H1 (cell line): ENCODE results near the gene ZNF775. TPM values are rescaled to one million over a fixed set of nuclear protein-coding genes. Genes with fewer than 3 reads are reported as not detected.

Experiments
- CTCF ChIA-PET: fragments of 300-600 bp; sonication (Branson Sonifier 250); formaldehyde crosslinking; loops from one replicate; lab custom pipeline; 2021; ENCODE audit not compliant: partially characterized antibody; lab: Charles Lee
- POLR2A ChIA-PET: fragments of 300-600 bp; sonication (Branson Sonifier 250); formaldehyde crosslinking; loops from one replicate; lab custom pipeline; 2021; ENCODE audit warnings: inconsistent platforms; ENCODE audit not compliant: partially characterized antibody; lab: Charles Lee
- DNase-seq, 2 experiments: peaks; one replicate each; pipeline versions ENCODE4 v3.0.0 to v3.0.0-alpha.2; 2010 to 2022; ENCODE audit warnings: low spot score in 2 of 2, low read depth in 1 of 2, mixed read lengths in 1 of 2
- FAIRE-seq: peaks from 2 replicates; lab custom pipeline; 2011; peaks lifted over from hg19 to GRCh38; lab: Jason Lieb, UNC
- H2AFZ ChIP-seq: 2 replicates; pipeline ENCODE4 v1.8.1; 2012; ENCODE audit warnings: low read length, inconsistent platforms
- H2AK5ac ChIP-seq: 2 replicates; pipeline ENCODE4 v1.6.1; 2013; ENCODE audit warnings: low read depth, low read length
- H2BK120ac ChIP-seq: replicated peaks from 2 replicates; pipeline ENCODE3; 2013; ENCODE audit warnings: low read depth, low read length, inconsistent platforms
- H2BK12ac ChIP-seq: 2 replicates; pipeline ENCODE4 v1.6.1; 2013; ENCODE audit warnings: low read depth, low read length
- H2BK15ac ChIP-seq: 2 replicates; pipeline ENCODE4 v1.6.1; 2013; ENCODE audit warnings: low read length
- H2BK20ac ChIP-seq: 2 replicates; pipeline ENCODE4 v1.6.1; 2013; ENCODE audit warnings: low read length
- H2BK5ac ChIP-seq: 2 replicates; pipeline ENCODE4 v1.6.1; 2013; ENCODE audit warnings: low read depth, low read length
- H3K14ac ChIP-seq: 2 replicates; pipeline ENCODE4 v1.6.1; 2013; ENCODE audit warnings: inconsistent platforms; ENCODE audit not compliant: insufficient read length
- H3K18ac ChIP-seq: 2 replicates; pipeline ENCODE4 v1.6.1; 2013; ENCODE audit warnings: low read length; ENCODE audit errors: extremely low read depth
- H3K23ac ChIP-seq: 2 replicates; pipeline ENCODE4 v1.6.1; 2013; ENCODE audit warnings: inconsistent platforms; ENCODE audit not compliant: insufficient read length
- H3K23me2 ChIP-seq: 2 replicates; pipeline ENCODE4 v1.6.1; 2013; ENCODE audit warnings: low read depth, low read length
- H3K27ac ChIP-seq: 2 replicates; pipeline ENCODE4 v1.6.1; 2011; ENCODE audit warnings: low read depth, low read length, inconsistent platforms
- H3K27me3 ChIP-seq, 4 experiments: replicated peaks in 1 of 4; 1 replicate in 1 of 4; 2 replicates in 3 of 4; pipeline versions ENCODE4 v1.6.1 to v1.8.1; 2011 to 2013; ENCODE audit warnings: low read length in 3 of 4, mild to moderate bottlenecking in 3 of 4, inconsistent platforms in 2 of 4, mixed read lengths in 2 of 4, moderate library complexity in 1 of 4; ENCODE audit not compliant: control insufficient read depth in 3 of 4, insufficient read depth in 3 of 4; ENCODE audit errors: extremely low read depth in 1 of 4
- H3K36me3 ChIP-seq, 4 experiments: 2 replicates each; pipeline versions ENCODE4 v1.6.1 to v1.8.1; 2011 to 2013; ENCODE audit warnings: mild to moderate bottlenecking in 4 of 4, low read length in 3 of 4, moderate library complexity in 2 of 4, control low read depth in 1 of 4, inconsistent platforms in 1 of 4; ENCODE audit not compliant: insufficient read depth in 4 of 4, control insufficient read depth in 2 of 4
- H3K4ac ChIP-seq: replicated peaks from 2 replicates; pipeline ENCODE3; 2013; ENCODE audit warnings: low read length, low read depth, mixed read lengths, inconsistent platforms; ENCODE audit not compliant: insufficient read length
- H3K4me1 ChIP-seq, 4 experiments: replicated peaks in 1 of 4; 1 replicate in 1 of 4; 2 replicates in 3 of 4; pipeline versions ENCODE4 v1.6.1 to v1.8.1; 2011 to 2013; ENCODE audit warnings: low read length in 3 of 4, inconsistent platforms in 2 of 4, mixed read lengths in 1 of 4; ENCODE audit not compliant: insufficient read depth in 4 of 4, control insufficient read depth in 3 of 4
- H3K4me2 ChIP-seq, 2 experiments: 2 replicates each; pipeline versions ENCODE4 v1.6.1 to v1.8.1; 2011 to 2013; ENCODE audit warnings: low read depth in 2 of 2, low read length in 2 of 2, control low read depth in 1 of 2, inconsistent platforms in 1 of 2, mild to moderate bottlenecking in 1 of 2; ENCODE audit not compliant: insufficient read depth in 1 of 2
- H3K4me3 ChIP-seq, 4 experiments: fragments of 200-600, 300-600 bp in 1 of 4; sonication (generic), shearing (Covaris generic), sonication (Bioruptor Twin) in 1 of 4; 2 replicates each; pipeline versions ENCODE4 v1.5.1 to v1.8.1; 2011 to 2016; ENCODE audit warnings: low read length in 4 of 4, low read depth in 3 of 4, control low read depth in 2 of 4, inconsistent platforms in 2 of 4, mild to moderate bottlenecking in 2 of 4, mixed read lengths in 1 of 4, moderate library complexity in 1 of 4; ENCODE audit not compliant: insufficient read depth in 2 of 4; ENCODE audit errors: extremely low read depth in 1 of 4
- H3K56ac ChIP-seq: replicated peaks from 2 replicates; pipeline ENCODE3; 2013; ENCODE audit warnings: low read depth, mild to moderate bottlenecking, mixed read lengths, low read length, inconsistent platforms; ENCODE audit not compliant: insufficient read length
- H3K79me1 ChIP-seq: 2 replicates; pipeline ENCODE4 v1.6.1; 2013; ENCODE audit warnings: low read depth, low read length, control low read depth
- H3K79me2 ChIP-seq, 2 experiments: 2 replicates each; pipeline versions ENCODE4 v1.6.1 to v1.8.1; 2012 to 2013; ENCODE audit warnings: low read length in 2 of 2, mild to moderate bottlenecking in 2 of 2, inconsistent platforms in 1 of 2; ENCODE audit not compliant: insufficient read depth in 2 of 2, control insufficient read depth in 1 of 2
- H3K9ac ChIP-seq, 4 experiments: replicated peaks in 1 of 4; 1 replicate in 1 of 4; 2 replicates in 3 of 4; pipeline versions ENCODE4 v1.6.1 to v1.8.1; 2011 to 2013; ENCODE audit warnings: low read depth in 3 of 4, low read length in 3 of 4, control low read depth in 2 of 4, mild to moderate bottlenecking in 2 of 4, moderate library complexity in 2 of 4, inconsistent platforms in 1 of 4; ENCODE audit errors: extremely low read depth in 1 of 4
- H3K9me3 ChIP-seq, 2 experiments: 2 replicates each; pipeline versions ENCODE4 v1.6.1 to v1.8.1; 2012 to 2013; ENCODE audit warnings: mild to moderate bottlenecking in 2 of 2, moderate library complexity in 2 of 2, control low read depth in 1 of 2, inconsistent platforms in 1 of 2, low read depth in 1 of 2, low read length in 1 of 2, mixed read lengths in 1 of 2; ENCODE audit not compliant: insufficient read depth in 2 of 2
- H4K20me1 ChIP-seq, 2 experiments: replicated peaks in 1 of 2; 2 replicates each; pipeline versions ENCODE3 to v1.8.1; 2011 to 2013; ENCODE audit warnings: inconsistent platforms in 2 of 2, low read length in 2 of 2, mild to moderate bottlenecking in 1 of 2; ENCODE audit not compliant: insufficient read depth in 2 of 2, control insufficient read depth in 1 of 2
- H4K5ac ChIP-seq: 2 replicates; pipeline ENCODE4 v1.6.1; 2013; ENCODE audit warnings: low read length, low read depth, mixed read lengths, inconsistent platforms; ENCODE audit not compliant: insufficient read length
- H4K8ac ChIP-seq: 2 replicates; pipeline ENCODE4 v1.8.0; 2013; ENCODE audit warnings: mild to moderate bottlenecking, moderate library complexity, low read length, inconsistent platforms; ENCODE audit not compliant: insufficient read depth; ENCODE audit errors: extremely low read depth
- H4K91ac ChIP-seq: replicated peaks from 2 replicates; pipeline ENCODE3; 2013; ENCODE audit warnings: low read length, mixed read lengths, inconsistent platforms; ENCODE audit not compliant: insufficient read length
- ATF2 ChIP-seq: IDR thresholded peaks from 2 replicates; pipeline ENCODE4 v1.6.1; 2012; ENCODE audit warnings: low read length, inconsistent platforms
- ATF3 ChIP-seq: IDR thresholded peaks from 2 replicates; pipeline ENCODE4 v1.6.1; 2011; ENCODE audit warnings: low read depth, mild to moderate bottlenecking, low read length; ENCODE audit not compliant: insufficient read depth
- RBBP5 ChIP-seq: IDR thresholded peaks from 2 replicates; pipeline ENCODE4 v1.7.1; 2012; ENCODE audit warnings: low read depth, mild to moderate bottlenecking, inconsistent platforms, low read length, moderate library complexity, borderline replicate concordance
- WGBS, 2 experiments: shearing (Covaris generic) in 1 of 2; methylation state at CpG; one replicate each; pipeline versions ENCODE4 v1.1.6 to v1.1.7; 2013 to 2015; ENCODE audit warnings: low lambda C conversion rate in 2 of 2, mixed read lengths in 2 of 2, inconsistent platforms in 1 of 2, low coverage in 1 of 2, missing lambda C conversion rate in 1 of 2; ENCODE audit not compliant: insufficient replicate concordance in 2 of 2, insufficient coverage in 1 of 2, insufficient read length in 1 of 2; ENCODE audit errors: extremely low coverage in 1 of 2, missing lambda C conversion rate in 1 of 2; 5-methylcytosine and 5-hydroxymethylcytosine counted together
- polyA plus RNA-seq, 7 experiments: library from polyadenylated mRNA; depleted of rRNA in 3 of 7; stranded (reverse) in 5 of 7; unstranded in 2 of 7; fragments of >200 nt in 5 of 7; fragments of 200-250 nt in 2 of 7; gene quantifications; 1 replicate in 5 of 7; 2 replicates in 1 of 7; 4 replicates in 1 of 7; pipeline versions ENCODE4 v1.2.1 to v1.2.3, GENCODE V29; 2011 to 2013; ENCODE audit warnings: missing spikeins in 2 of 7, mixed read lengths in 2 of 7
- total RNA-seq: library from RNA; stranded (reverse); fragmentation: NEBNext Ultra II Directional; extraction: Animal tissue kit (Norgen Biotek cat#: 25700); gene quantifications from 2 replicates; pipeline ENCODE4 v1.2.1, GENCODE V29; 2021

Gene ZNF775
- total and polyA plus RNA-seq, 2 of the 8 experiments (the other 6 are each of a cell fraction or from before 2014, with no cell fraction given): 13.6 to 21.5 TPM

- POLR2A ChIA-PET: interaction anchor here (1.2 to 13.9 kb wide), 7 partner anchors 10 to 30 kb away, joined by 3 to 230 read pairs (median 24); partner anchors contain the start of gene REPIN1
- no peak overlapping the region for H2AFZ ChIP-seq
- DNase-seq (no peak), FAIRE-seq (no peak)
- H3K23ac ChIP-seq: no peak overlapping the region
- no peaks in the 10 kb centered on the region for H3K27me3 ChIP-seq
- peaks cover 6 to 35% (median 15%) of the 10 kb centered on the region in 4 experiments; a peak in 6 of 8 replicates for H3K36me3 ChIP-seq
- no peak overlapping the region for H3K4me3 ChIP-seq
- no peak overlapping the region for H4K8ac ChIP-seq
- H2BK120ac ChIP-seq: no peak overlapping the region
- H3K79me1 ChIP-seq: no peaks in the 10 kb centered on the region
- H4K5ac ChIP-seq: no peak overlapping the region
- no peaks in the 10 kb centered on the region; the same call in 1 of the 2 replicates for H3K23me2 ChIP-seq
- H2BK12ac ChIP-seq: peak overlapping the region; percentile 53; the same call in 1 of the 2 replicates
- H3K4me1 ChIP-seq: peaks cover 20 to 47% (median 37%) of the 10 kb centered on the region in 4 experiments
- H2BK5ac ChIP-seq: peak overlapping the region; percentile 97
- no peak overlapping the region for H3K9ac ChIP-seq
- WGBS, 2 experiments: 87% methylated on average over 24 of the region's 27 CpGs; no CpG with 5 or more reads in 1 of the 2 experiments
- no peak overlapping the region for H3K4ac ChIP-seq
- H3K9me3 ChIP-seq: no peaks in the 10 kb centered on the region
- H4K20me1 ChIP-seq: no peaks in the 10 kb centered on the region
- H3K18ac ChIP-seq: peak overlapping the region; percentile 71; the same call in 1 of the 2 replicates
- H2BK15ac ChIP-seq: no peak overlapping the region; the same call in 1 of the 2 replicates
- no peak overlapping the region for H2BK20ac ChIP-seq
- CTCF ChIA-PET: interaction anchor here (0.8 to 2.2 kb wide), 7 partner anchors 9 to 49 kb away, joined by 3 to 6 read pairs (median 3); no protein-coding TSS in a partner anchor
- no peak overlapping the region for H3K56ac ChIP-seq
- peaks cover 0 to 18% of the 10 kb centered on the region in 2 experiments; a peak in 2 of 4 replicates for H3K79me2 ChIP-seq
- no peak overlapping the region for H2AK5ac ChIP-seq
- no peak overlapping the region for H3K14ac ChIP-seq
- no peak overlapping the region for H4K91ac ChIP-seq
- peak overlapping the region; percentile 90; the same call in 1 of the 2 replicates for H3K27ac ChIP-seq
- H3K4me2 ChIP-seq: no peak overlapping the region
- TF ChIP-seq ATF2 (no peak), ATF3 (no peak), RBBP5 (no peak)
These were observed 19.2 kb downstream of the ZNF775 start for GRCh38 chr7:150398108-150398964.
